Measurements from ENCODE around the gene NADK2. TPM values are rescaled to one million over a fixed set of nuclear protein-coding genes. Genes with fewer than 3 reads are reported as not detected.
A peak's percentile ranks its signal among the peaks of the same experiment; 100 is the strongest.

Gene NADK2
- total and polyA plus RNA-seq, 10 of the 15 experiments (the other 5 are each of a cell fraction or from before 2014, with no cell fraction given) = 2.4 to 9.0 (median 6.3) TPM

- TF ChIP-seq, protein P1, sequence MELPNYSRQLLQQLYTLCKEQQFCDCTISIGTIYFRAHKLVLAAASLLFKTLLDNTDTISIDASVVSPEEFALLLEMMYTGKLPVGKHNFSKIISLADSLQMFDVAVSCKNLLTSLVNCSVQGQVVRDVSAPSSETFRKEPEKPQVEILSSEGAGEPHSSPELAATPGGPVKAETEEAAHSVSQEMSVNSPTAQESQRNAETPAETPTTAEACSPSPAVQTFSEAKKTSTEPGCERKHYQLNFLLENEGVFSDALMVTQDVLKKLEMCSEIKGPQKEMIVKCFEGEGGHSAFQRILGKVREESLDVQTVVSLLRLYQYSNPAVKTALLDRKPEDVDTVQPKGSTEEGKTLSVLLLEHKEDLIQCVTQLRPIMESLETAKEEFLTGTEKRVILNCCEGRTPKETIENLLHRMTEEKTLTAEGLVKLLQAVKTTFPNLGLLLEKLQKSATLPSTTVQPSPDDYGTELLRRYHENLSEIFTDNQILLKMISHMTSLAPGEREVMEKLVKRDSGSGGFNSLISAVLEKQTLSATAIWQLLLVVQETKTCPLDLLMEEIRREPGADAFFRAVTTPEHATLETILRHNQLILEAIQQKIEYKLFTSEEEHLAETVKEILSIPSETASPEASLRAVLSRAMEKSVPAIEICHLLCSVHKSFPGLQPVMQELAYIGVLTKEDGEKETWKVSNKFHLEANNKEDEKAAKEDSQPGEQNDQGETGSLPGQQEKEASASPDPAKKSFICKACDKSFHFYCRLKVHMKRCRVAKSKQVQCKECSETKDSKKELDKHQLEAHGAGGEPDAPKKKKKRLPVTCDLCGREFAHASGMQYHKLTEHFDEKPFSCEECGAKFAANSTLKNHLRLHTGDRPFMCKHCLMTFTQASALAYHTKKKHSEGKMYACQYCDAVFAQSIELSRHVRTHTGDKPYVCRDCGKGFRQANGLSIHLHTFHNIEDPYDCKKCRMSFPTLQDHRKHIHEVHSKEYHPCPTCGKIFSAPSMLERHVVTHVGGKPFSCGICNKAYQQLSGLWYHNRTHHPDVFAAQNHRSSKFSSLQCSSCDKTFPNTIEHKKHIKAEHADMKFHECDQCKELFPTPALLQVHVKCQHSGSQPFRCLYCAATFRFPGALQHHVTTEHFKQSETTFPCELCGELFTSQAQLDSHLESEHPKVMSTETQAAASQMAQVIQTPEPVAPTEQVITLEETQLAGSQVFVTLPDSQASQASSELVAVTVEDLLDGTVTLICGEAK (IDR thresholded peaks at IDR 0.05; ENCODE audit: borderline replicate concordance) = peak; percentile 81; the same call in 1 of the 2 replicates
- peak; percentile 50; the same call in 1 of the 2 replicates for TF ChIP-seq IRF4 (IDR thresholded peaks at IDR 0.05; ENCODE audit: low read depth, low read length)
- 0 out of 2 replicates have a peak, but pooled peaks have one; percentile 33 for TF ChIP-seq SMARCA5 (IDR thresholded peaks at IDR 0.05)
- peak; percentile 80 for TF ChIP-seq GABPA (IDR thresholded peaks at IDR 0.05; ENCODE audit: low read depth)
- no peak for TF ChIP-seq HDAC2 (IDR thresholded peaks at IDR 0.05)
- TF ChIP-seq BCL11A (IDR thresholded peaks at IDR 0.05; ENCODE audit: low read depth, low read length) = no peak
- no peak for TF ChIP-seq ZSCAN29 (IDR thresholded peaks at IDR 0.05)
- peak; percentile 96 for TF ChIP-seq HCFC1 (IDR thresholded peaks at IDR 0.05; ENCODE audit: low read length)
- TF ChIP-seq SRF (IDR thresholded peaks at IDR 0.05; ENCODE audit: low read depth in 2 of 2, low read length in 2 of 2) = peak in 1 of 2 experiments; percentile 73; a peak in 1 of 4 replicates
- peak in 1 of 2 experiments; percentile 40; a peak in 1 of 4 replicates for TF ChIP-seq BHLHE40 (IDR thresholded peaks at IDR 0.05; ENCODE audit: borderline replicate concordance in 1 of 2, low read depth in 2 of 2, low read length in 1 of 2)
- peak; percentile 80 for TF ChIP-seq PML (IDR thresholded peaks at IDR 0.05; ENCODE audit: low read length)
- TF ChIP-seq, protein P2, sequence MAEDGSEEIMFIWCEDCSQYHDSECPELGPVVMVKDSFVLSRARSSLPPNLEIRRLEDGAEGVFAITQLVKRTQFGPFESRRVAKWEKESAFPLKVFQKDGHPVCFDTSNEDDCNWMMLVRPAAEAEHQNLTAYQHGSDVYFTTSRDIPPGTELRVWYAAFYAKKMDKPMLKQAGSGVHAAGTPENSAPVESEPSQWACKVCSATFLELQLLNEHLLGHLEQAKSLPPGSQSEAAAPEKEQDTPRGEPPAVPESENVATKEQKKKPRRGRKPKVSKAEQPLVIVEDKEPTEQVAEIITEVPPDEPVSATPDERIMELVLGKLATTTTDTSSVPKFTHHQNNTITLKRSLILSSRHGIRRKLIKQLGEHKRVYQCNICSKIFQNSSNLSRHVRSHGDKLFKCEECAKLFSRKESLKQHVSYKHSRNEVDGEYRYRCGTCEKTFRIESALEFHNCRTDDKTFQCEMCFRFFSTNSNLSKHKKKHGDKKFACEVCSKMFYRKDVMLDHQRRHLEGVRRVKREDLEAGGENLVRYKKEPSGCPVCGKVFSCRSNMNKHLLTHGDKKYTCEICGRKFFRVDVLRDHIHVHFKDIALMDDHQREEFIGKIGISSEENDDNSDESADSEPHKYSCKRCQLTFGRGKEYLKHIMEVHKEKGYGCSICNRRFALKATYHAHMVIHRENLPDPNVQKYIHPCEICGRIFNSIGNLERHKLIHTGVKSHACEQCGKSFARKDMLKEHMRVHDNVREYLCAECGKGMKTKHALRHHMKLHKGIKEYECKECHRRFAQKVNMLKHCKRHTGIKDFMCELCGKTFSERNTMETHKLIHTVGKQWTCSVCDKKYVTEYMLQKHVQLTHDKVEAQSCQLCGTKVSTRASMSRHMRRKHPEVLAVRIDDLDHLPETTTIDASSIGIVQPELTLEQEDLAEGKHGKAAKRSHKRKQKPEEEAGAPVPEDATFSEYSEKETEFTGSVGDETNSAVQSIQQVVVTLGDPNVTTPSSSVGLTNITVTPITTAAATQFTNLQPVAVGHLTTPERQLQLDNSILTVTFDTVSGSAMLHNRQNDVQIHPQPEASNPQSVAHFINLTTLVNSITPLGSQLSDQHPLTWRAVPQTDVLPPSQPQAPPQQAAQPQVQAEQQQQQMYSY (CRISPR knock-in tag; IDR thresholded peaks at IDR 0.05) = no peak
- no peak for TF ChIP-seq MEF2A (IDR thresholded peaks at IDR 0.05; ENCODE audit: insufficient read depth, low read depth, low read length)
- TF ChIP-seq MAX (IDR thresholded peaks at IDR 0.05; ENCODE audit: low read depth, low read length) = peak; percentile 84
- peak; percentile 66 for TF ChIP-seq LARP7 (IDR thresholded peaks at IDR 0.05)
- no peak for TF ChIP-seq WRNIP1 (IDR thresholded peaks at IDR 0.05; ENCODE audit: borderline replicate concordance, low read depth, low read length)
- TF ChIP-seq POLR2A (IDR thresholded peaks at IDR 0.05; ENCODE audit: low read depth, low read length) = peak; percentile 82
- 0 out of 2 replicates have a peak, but pooled peaks have one; percentile 10 for TF ChIP-seq HSF1 (IDR thresholded peaks at IDR 0.05; ENCODE audit: low read depth, low read length)
Measured at GRCh38 chr5:36151434-36152323, 90.0 kb downstream of the NADK2 start, which contains the start of the genes LMBRD2 and SKP2 (continued).
